Smooth muscle cell (in vitro differentiated cells): ENCODE data around the gene RASA2. TPM values are rescaled to one million over a fixed set of nuclear protein-coding genes. Genes with fewer than 3 reads are reported as not detected.

Experiments
- DNase-seq: peaks from one replicate; lab custom pipeline; 2025; ENCODE audit not compliant: unreplicated experiment; lab: John Stamatoyannopoulos, UW
- H2AFZ ChIP-seq: fragments of 200-600 bp; sonication (generic); 2 replicates; pipeline ENCODE4 v1.6.0; 2016; ENCODE audit warnings: antibody characterized with exemption, low read depth, mild to moderate bottlenecking
- H3F3A ChIP-seq: fragments of 200-600 bp; sonication (generic); 2 replicates; pipeline ENCODE4 v1.6.0; 2017; ENCODE audit warnings: antibody characterized with exemption, low read depth
- H3K27ac ChIP-seq: fragments of 200-600 bp; sonication (generic); 2 replicates; pipeline ENCODE4 v1.5.1; 2016; ENCODE audit warnings: low read depth, mild to moderate bottlenecking
- H3K27me3 ChIP-seq: fragments of 200-600 bp; sonication (generic); 2 replicates; pipeline ENCODE4 v1.6.1; 2016; ENCODE audit warnings: low read depth, mild to moderate bottlenecking
- H3K36me3 ChIP-seq: fragments of 200-600 bp; sonication (generic); 2 replicates; pipeline ENCODE4 v1.5.1; 2016; ENCODE audit warnings: low read depth
- H3K4me1 ChIP-seq: fragments of 200-600 bp; sonication (generic); 2 replicates; pipeline ENCODE4 v1.5.1; 2016; ENCODE audit warnings: low read depth
- H3K4me2 ChIP-seq: fragments of 200-600 bp; sonication (generic); 2 replicates; pipeline ENCODE4 v1.6.0; 2016; ENCODE audit warnings: mild to moderate bottlenecking
- H3K4me3 ChIP-seq: fragments of 200-600 bp; sonication (generic); 2 replicates; pipeline ENCODE4 v1.5.1; 2016; ENCODE audit warnings: mild to moderate bottlenecking
- H3K79me2 ChIP-seq: fragments of 200-600 bp; sonication (generic); 2 replicates; pipeline ENCODE4 v1.6.0; 2016; ENCODE audit warnings: low read depth, mild to moderate bottlenecking
- H3K9ac ChIP-seq: fragments of 200-600 bp; sonication (generic); 2 replicates; pipeline ENCODE4 v1.6.0; 2016; ENCODE audit warnings: low read depth
- H3K9me3 ChIP-seq: fragments of 200-600 bp; sonication (generic); replicated peaks from 2 replicates; pipeline ENCODE4 v1.5.1; 2016; ENCODE audit warnings: low read depth
- H4K20me1 ChIP-seq: fragments of 200-600 bp; sonication (generic); 2 replicates; pipeline ENCODE4 v1.6.0; 2016; ENCODE audit warnings: low read depth
- CTCF ChIP-seq: fragments of 200-600 bp; sonication (generic); IDR thresholded peaks from 2 replicates; pipeline ENCODE4 v1.5.1; 2017; ENCODE audit warnings: borderline replicate concordance, mild to moderate bottlenecking, antibody characterized with exemption; ENCODE audit not compliant: insufficient read depth, poor library complexity, severe bottlenecking
- WGBS: methylation state at CpG from one replicate; pipeline ENCODE4 v1.1.7; 2016; ENCODE audit warnings: low lambda C conversion rate; 5-methylcytosine and 5-hydroxymethylcytosine counted together
- polyA plus RNA-seq: library from polyadenylated mRNA; unstranded; fragments of >200 nt; fragmentation: Nextera tagmentation; extraction: Ambion mirVana; gene quantifications from 2 replicates; pipeline ENCODE4 v1.2.1, GENCODE V29; 2016
- total RNA-seq: library from RNA; depleted of rRNA; stranded (reverse); fragments of >200 nt; gene quantifications from 2 replicates; pipeline ENCODE4 v1.2.3, GENCODE V29; 2014

Gene RASA2
- total and polyA plus RNA-seq, 2 experiments from 2014 or later: 4.9 to 20.0 TPM

GRCh38 chr3:141578202-141578973 lies 91.6 kb downstream of the RASA2 start:
- no peak for TF ChIP-seq CTCF
- no peak overlapping the region for H3K4me3 ChIP-seq
- no peak overlapping the region for H3K27ac ChIP-seq
- H3K9ac ChIP-seq: no peak overlapping the region
- H3K9me3 ChIP-seq: no peaks in the 10 kb centered on the region
- H3K36me3 ChIP-seq: peaks cover 3% of the 10 kb centered on the region
- no peak overlapping the region for H3K4me2 ChIP-seq
- no peaks in the 10 kb centered on the region for H3K4me1 ChIP-seq
- H3K27me3 ChIP-seq: no peaks in the 10 kb centered on the region
- H3K79me2 ChIP-seq: no peaks in the 10 kb centered on the region
- no peaks in the 10 kb centered on the region for H3F3A ChIP-seq
- no peak overlapping the region for H2AFZ ChIP-seq
- 97% methylated on average over 4 of the region's 4 CpGs for WGBS
- H4K20me1 ChIP-seq: no peaks in the 10 kb centered on the region
- DNase-seq: no peak

GRCh38 chr3:141594357-141594756 lies 107.5 kb downstream of the RASA2 start:
- no peaks in the 10 kb centered on the region for H3K27me3 ChIP-seq
- peaks cover 3% of the 10 kb centered on the region for H3K36me3 ChIP-seq
- H3K9me3 ChIP-seq: peaks cover 5% of the 10 kb centered on the region
- H3K4me3 ChIP-seq: no peak overlapping the region
- TF ChIP-seq CTCF: no peak
- no peaks in the 10 kb centered on the region for H3K79me2 ChIP-seq
- no peaks in the 10 kb centered on the region for H3F3A ChIP-seq
- H3K4me2 ChIP-seq: no peak overlapping the region
- 95% methylated on average over 2 of the region's 2 CpGs for WGBS
- H4K20me1 ChIP-seq: no peaks in the 10 kb centered on the region
- no peak overlapping the region for H3K27ac ChIP-seq
- no peaks in the 10 kb centered on the region for H3K4me1 ChIP-seq
- no peak for DNase-seq
- no peak overlapping the region for H3K9ac ChIP-seq
- H2AFZ ChIP-seq: no peak overlapping the region

GRCh38 chr3:141597931-141598330 lies 111.1 kb downstream of the RASA2 start:
- Histone ChIP-seq H3K79me2 (no peaks in the 10 kb centered on the region), H3K27ac (no peak overlapping the region), H3K4me2 (no peak overlapping the region), H4K20me1 (no peaks in the 10 kb centered on the region), H3K4me1 (no peaks in the 10 kb centered on the region), H3K9me3 (peaks cover 5% of the 10 kb centered on the region), H3K27me3 (no peaks in the 10 kb centered on the region), H3K36me3 (peaks cover 12% of the 10 kb centered on the region), H2AFZ (no peak overlapping the region), H3F3A (no peaks in the 10 kb centered on the region), H3K9ac (no peak overlapping the region), H3K4me3 (no peak overlapping the region)
- TF ChIP-seq CTCF: no peak
- DNase-seq: no peak
- 82% methylated on average over 2 of the region's 2 CpGs for WGBS

- DNase-seq: no peak
- Histone ChIP-seq H3K9me3 (no peaks in the 10 kb centered on the region), H2AFZ (no peak overlapping the region), H3K27me3 (no peaks in the 10 kb centered on the region), H3K79me2 (no peaks in the 10 kb centered on the region), H3K4me1 (no peaks in the 10 kb centered on the region), H4K20me1 (no peaks in the 10 kb centered on the region), H3K4me2 (no peak overlapping the region), H3K36me3 (peaks cover 9% of the 10 kb centered on the region), H3K27ac (no peak overlapping the region), H3K4me3 (no peak overlapping the region), H3F3A (no peaks in the 10 kb centered on the region), H3K9ac (no peak overlapping the region)
- 98% methylated on average over 12 of the region's 12 CpGs for WGBS
- TF ChIP-seq CTCF: no peak
Observed at GRCh38 chr3:141600331-141600730, 113.5 kb downstream of the RASA2 start.
